Cardiac muscle cell (in vitro differentiated cells and primary cell): ENCODE results near the gene ZNF292. TPM values are rescaled to one million over a fixed set of nuclear protein-coding genes. Genes with fewer than 3 reads are reported as not detected.
A peak's percentile ranks its signal among the peaks of the same experiment; 100 is the strongest.
"Not testable (repeated sequence)": the region's sequence is repeated elsewhere in the genome, so short reads cannot be mapped to it uniquely, and the experiment has no call there.

Experiments used
- DNase-seq, 2 donors: peaks; one replicate each; pipeline versions ENCODE4 v3.0.0 to v3.0.0-alpha.2; 2010 to 2017; ENCODE audit warnings: low read depth in 1 of 2, low spot score in 1 of 2
- H3K27ac ChIP-seq: fragments of 200-600 bp; sonication (generic); 2 replicates; pipeline ENCODE4 v1.5.1; 2016
- H3K27me3 ChIP-seq: fragments of 200-600 bp; sonication (generic); 2 replicates; pipeline ENCODE4 v1.6.0; 2016; ENCODE audit warnings: control low read depth
- H3K36me3 ChIP-seq: fragments of 200-600 bp; sonication (generic); 2 replicates; pipeline ENCODE4 v1.5.1; 2016; ENCODE audit warnings: control low read depth
- H3K4me1 ChIP-seq: fragments of 200-600 bp; sonication (generic); 2 replicates; pipeline ENCODE4 v1.8.1; 2017; ENCODE audit warnings: low read depth, mild to moderate bottlenecking, mixed run types
- H3K4me3 ChIP-seq: fragments of 200-600 bp; sonication (generic); 2 replicates; pipeline ENCODE4 v1.5.1; 2016; ENCODE audit warnings: mild to moderate bottlenecking
- H3K9me3 ChIP-seq: fragments of 200-600 bp; sonication (generic); 2 replicates; pipeline ENCODE4 v1.5.1; 2017; ENCODE audit warnings: low read depth, mild to moderate bottlenecking, control low read depth
- CTCF ChIP-seq: IDR thresholded peaks from 2 replicates; pipeline ENCODE4 v1.5.1; 2012; ENCODE audit warnings: low read depth, mild to moderate bottlenecking, low read length
- polyA plus RNA-seq: library from polyadenylated mRNA; unstranded; fragments of >200 nt; fragmentation: Nextera tagmentation; extraction: Ambion mirVana; gene quantifications from 2 replicates; pipeline ENCODE4 v1.2.1, GENCODE V29; 2016
- total RNA-seq: library from RNA; depleted of rRNA; stranded (reverse); fragments of >200 nt; gene quantifications from 2 replicates; pipeline ENCODE4 v1.2.3, GENCODE V29; 2016

The ZNF292 gene
- total and polyA plus RNA-seq, 2 experiments from 2014 or later: 48.7 to 50.4 TPM

- TF ChIP-seq CTCF: no peak
- peaks cover 14% of the 10 kb centered on the region for H3K4me1 ChIP-seq
- peaks cover 4% of the 10 kb centered on the region for H3K27me3 ChIP-seq
- no peaks in the 10 kb centered on the region for H3K9me3 ChIP-seq
- no peaks in the 10 kb centered on the region for H3K36me3 ChIP-seq
- peak overlapping the region; percentile 18 for H3K4me3 ChIP-seq
- peak overlapping the region; percentile 68 for H3K27ac ChIP-seq
- no peak for DNase-seq
Measured at GRCh38 chr6:87152526-87152955, 2.8 kb upstream of the ZNF292 start.

- Histone ChIP-seq H3K27me3 (no peaks in the 10 kb centered on the region), H3K4me3 (peak overlapping the region; percentile 95), H3K9me3 (no peaks in the 10 kb centered on the region), H3K4me1 (peaks cover 15% of the 10 kb centered on the region), H3K27ac (peak overlapping the region; percentile 97), H3K36me3 (no peaks in the 10 kb centered on the region)
- TF ChIP-seq CTCF: no peak
- no peak for DNase-seq
Measured at GRCh38 chr6:87154641-87154992, 748 bp upstream of the ZNF292 start.

GRCh38 chr6:87155842-87156815 lies 764 bp downstream of the ZNF292 start:
- DNase-seq: peak; percentile 58
- Histone ChIP-seq H3K36me3 (no peaks in the 10 kb centered on the region), H3K4me3 (peak overlapping the region; percentile 95), H3K4me1 (peaks cover 15% of the 10 kb centered on the region), H3K27ac (peak overlapping the region; percentile 97), H3K9me3 (no peaks in the 10 kb centered on the region), H3K27me3 (no peaks in the 10 kb centered on the region)
- no peak for TF ChIP-seq CTCF

GRCh38 chr6:87157596-87157995 lies 2.2 kb downstream of the ZNF292 start:
- peak overlapping the region; percentile 95 for H3K4me3 ChIP-seq
- not testable (repeated sequence) for H3K27ac ChIP-seq, H3K36me3 ChIP-seq, H3K4me1 ChIP-seq, DNase-seq, H3K9me3 ChIP-seq, H3K27me3 ChIP-seq

- Histone ChIP-seq H3K36me3 (no peaks in the 10 kb centered on the region), H3K27me3 (no peaks in the 10 kb centered on the region), H3K4me1 (peaks cover 14% of the 10 kb centered on the region), H3K4me3 (no peak overlapping the region), H3K9me3 (no peaks in the 10 kb centered on the region), H3K27ac (no peak overlapping the region)
- TF ChIP-seq CTCF: no peak
- no peak for DNase-seq
Measured at GRCh38 chr6:87161299-87161698, 5.9 kb downstream of the ZNF292 start.

GRCh38 chr6:87164004-87164403 lies 8.6 kb downstream of the ZNF292 start:
- H3K4me3 ChIP-seq: no peak overlapping the region
- no peaks in the 10 kb centered on the region for H3K9me3 ChIP-seq
- no peaks in the 10 kb centered on the region for H3K27me3 ChIP-seq
- TF ChIP-seq CTCF: no peak
- peaks cover 7% of the 10 kb centered on the region for H3K4me1 ChIP-seq
- H3K27ac ChIP-seq: no peak overlapping the region
- DNase-seq: no peak
- H3K36me3 ChIP-seq: no peaks in the 10 kb centered on the region
